ENCODE data around the gene TRIP13. TPM values are rescaled to one million over a fixed set of nuclear protein-coding genes. Genes with fewer than 3 reads are reported as not detected.

Gene TRIP13
- total and polyA plus RNA-seq, 4 donors = 2.7 to 6.2 (median 3.2) TPM

- peaks cover 17 to 47% (median 32%) of the 10 kb centered on the region in 4 donors for H3K36me3 ChIP-seq (ENCODE audit: control insufficient read depth in 4 of 4, insufficient read depth in 4 of 4, low read length in 4 of 4)
- TF ChIP-seq CTCF (IDR thresholded peaks at IDR 0.05; ENCODE audit: control extremely low read depth, extremely low read depth) = no peak
- WGBS, 2 donors = 93 to 96% methylated on average over 16 of the region's 16 CpGs
- no peaks in the 10 kb centered on the region for H3K27me3 ChIP-seq (ENCODE audit: control insufficient read depth in 3 of 3, insufficient read depth in 3 of 3, low read length in 2 of 3)
- H3K9me3 ChIP-seq (ENCODE audit: control insufficient read depth in 4 of 4, insufficient read depth in 3 of 4, low read length in 3 of 4) = peaks cover 0 to 3% (median 0%) of the 10 kb centered on the region in 4 donors
- H3K4me1 ChIP-seq (ENCODE audit: control insufficient read depth in 5 of 5, insufficient read depth in 5 of 5, low read length in 5 of 5) = peaks cover 0 to 6% (median 0%) of the 10 kb centered on the region in 5 donors
- no peak overlapping the region for H3K27ac ChIP-seq (ENCODE audit: low read depth in 1 of 2, low read length in 1 of 2)
- DNase-seq = no peak
- no peak overlapping the region for H3K9ac ChIP-seq (ENCODE audit: insufficient read depth in 1 of 2, low read length in 2 of 2)
- no peak overlapping the region for H3K4me3 ChIP-seq
- no peak for ATAC-seq (ENCODE audit: insufficient read depth, low FRiP score)
These were observed 29.4 kb upstream of the TRIP13 start for GRCh38 chr5:863244-863805.

- H3K36me3 ChIP-seq (ENCODE audit: control insufficient read depth in 4 of 4, insufficient read depth in 4 of 4, low read length in 4 of 4) = peaks cover 30 to 56% (median 39%) of the 10 kb centered on the region in 4 donors
- peaks cover 0 to 2% (median 0%) of the 10 kb centered on the region in 5 donors for H3K4me1 ChIP-seq (ENCODE audit: control insufficient read depth in 5 of 5, insufficient read depth in 5 of 5, low read length in 5 of 5)
- no peak for TF ChIP-seq CTCF (IDR thresholded peaks at IDR 0.05; ENCODE audit: control extremely low read depth, extremely low read depth)
- ATAC-seq (ENCODE audit: insufficient read depth, low FRiP score) (no peak), DNase-seq (no peak)
- H3K4me3 ChIP-seq = no peak overlapping the region
- H3K9me3 ChIP-seq (ENCODE audit: control insufficient read depth in 4 of 4, insufficient read depth in 3 of 4, low read length in 3 of 4) = peaks cover 0 to 3% (median 0%) of the 10 kb centered on the region in 4 donors
- no peak overlapping the region for H3K27ac ChIP-seq (ENCODE audit: low read depth in 1 of 2, low read length in 1 of 2)
- 83 to 88% methylated on average over 15 of the region's 15 CpGs for WGBS, 2 donors
- no peak overlapping the region for H3K9ac ChIP-seq (ENCODE audit: insufficient read depth in 1 of 2, low read length in 2 of 2)
- no peaks in the 10 kb centered on the region for H3K27me3 ChIP-seq (ENCODE audit: control insufficient read depth in 3 of 3, insufficient read depth in 3 of 3, low read length in 2 of 3)
These were observed 28.1 kb upstream of the TRIP13 start for GRCh38 chr5:864492-865167.

- Histone ChIP-seq H3K9ac (ENCODE audit: insufficient read depth in 1 of 2, low read length in 2 of 2) (no peak overlapping the region), H3K36me3 (ENCODE audit: control insufficient read depth in 4 of 4, insufficient read depth in 4 of 4, low read length in 4 of 4) (peaks cover 35 to 61% (median 44%) of the 10 kb centered on the region in 4 donors), H3K4me1 (ENCODE audit: control insufficient read depth in 5 of 5, insufficient read depth in 5 of 5, low read length in 5 of 5) (no peaks in the 10 kb centered on the region), H3K27me3 (ENCODE audit: control insufficient read depth in 3 of 3, insufficient read depth in 3 of 3, low read length in 2 of 3) (no peaks in the 10 kb centered on the region), H3K9me3 (ENCODE audit: control insufficient read depth in 4 of 4, insufficient read depth in 3 of 4, low read length in 3 of 4) (peaks cover 0 to 3% (median 0%) of the 10 kb centered on the region in 4 donors), H3K4me3 (no peak overlapping the region), H3K27ac (ENCODE audit: low read depth in 1 of 2, low read length in 1 of 2) (no peak overlapping the region)
- no peak for TF ChIP-seq CTCF (IDR thresholded peaks at IDR 0.05; ENCODE audit: control extremely low read depth, extremely low read depth)
- WGBS, 2 donors = 91 to 93% methylated on average over 24 of the region's 24 CpGs
- no peak for ATAC-seq (ENCODE audit: insufficient read depth, low FRiP score)
- no peak for DNase-seq
These were observed 27.5 kb upstream of the TRIP13 start for GRCh38 chr5:865168-865521.
